Activated CD8-positive, alpha-beta T cell treated with anti-CD3 and anti-CD28 coated beads for 36 hours (primary cell): ENCODE results near the gene ESYT2. TPM values are rescaled to one million over a fixed set of nuclear protein-coding genes. Genes with fewer than 3 reads are reported as not detected.
"Not testable (repeated sequence)": the region's sequence is repeated elsewhere in the genome, so short reads cannot be mapped to it uniquely, and the experiment has no call there.

ENCODE experiments used
- ATAC-seq: fragments of 200-7000 bp; cut with Tn5 transposase; one replicate; pipeline ENCODE4 v1.10.0; 2021; ENCODE audit warnings: mild to moderate bottlenecking, moderate library complexity
- CTCF ChIA-PET: fragments of 350-600 bp; sonication (Branson Sonifier 250); formaldehyde crosslinking; loops from one replicate; lab custom pipeline; 2021; ENCODE audit warnings: antibody characterized with exemption; lab: Charles Lee
- POLR2A ChIA-PET: fragments of 350-600 bp; sonication (Branson Sonifier 250); formaldehyde crosslinking; loops from one replicate; lab custom pipeline; 2021; ENCODE audit warnings: antibody characterized with exemption; lab: Charles Lee
- DNase-seq: peaks from one replicate; pipeline ENCODE4 v3.0.0-alpha.2; 2020
- H3K27ac Mint-ChIP-seq: one replicate; pipeline ENCODE4 v1.8.0; 2021; ENCODE audit warnings: mild to moderate bottlenecking, mixed read lengths
- H3K27me3 Mint-ChIP-seq: one replicate; pipeline ENCODE4 v1.8.0; 2021; ENCODE audit warnings: mixed read lengths
- H3K36me3 Mint-ChIP-seq: one replicate; pipeline ENCODE4 v1.8.0; 2021; ENCODE audit warnings: low read depth, mixed read lengths
- H3K4me1 Mint-ChIP-seq: one replicate; pipeline ENCODE4 v1.8.0; 2021; ENCODE audit warnings: low read depth, mixed read lengths
- H3K4me3 Mint-ChIP-seq: one replicate; pipeline ENCODE4 v1.8.0; 2021; ENCODE audit warnings: mild to moderate bottlenecking, moderate library complexity, mixed read lengths
- H3K9me3 Mint-ChIP-seq: one replicate; pipeline ENCODE4 v1.8.0; 2021; ENCODE audit warnings: mixed read lengths
- intact Hi-C: fragments of 100-400 bp; cut with micrococcal nuclease; formaldehyde crosslinking; loops from one replicate; pipeline ENCODE4 v1.10.0; 2022
- total RNA-seq, 2 experiments: library from RNA; stranded (reverse); gene quantifications; one replicate each; pipeline ENCODE4 v1.2.3, GENCODE V29; 2021
- TF ChIP-seq, protein P1 (sequence below): fragments of 200-600 bp; IDR thresholded peaks from one replicate; pipeline ENCODE4 v1.8.0; 2022; ENCODE audit warnings: antibody characterized with exemption, mild to moderate bottlenecking

The ESYT2 gene
- total RNA-seq, 2 experiments from 2014 or later: 55.5 to 56.6 TPM

- Mint-ChIP-seq H3K27me3 (peaks cover under 1% of the 10 kb centered on the region), H3K4me3 (peak overlapping the region; percentile 45), H3K36me3 (peaks cover 11% of the 10 kb centered on the region), H3K4me1 (peaks cover 30% of the 10 kb centered on the region), H3K27ac (no peak overlapping the region), H3K9me3 (peaks cover 6% of the 10 kb centered on the region)
- intact Hi-C loops: loop anchor here (10.0 kb wide), 1 partner anchor 158 kb away; no protein-coding TSS in a partner anchor
- ATAC-seq (no peak), DNase-seq (no peak)
- TF ChIP-seq, protein P1, sequence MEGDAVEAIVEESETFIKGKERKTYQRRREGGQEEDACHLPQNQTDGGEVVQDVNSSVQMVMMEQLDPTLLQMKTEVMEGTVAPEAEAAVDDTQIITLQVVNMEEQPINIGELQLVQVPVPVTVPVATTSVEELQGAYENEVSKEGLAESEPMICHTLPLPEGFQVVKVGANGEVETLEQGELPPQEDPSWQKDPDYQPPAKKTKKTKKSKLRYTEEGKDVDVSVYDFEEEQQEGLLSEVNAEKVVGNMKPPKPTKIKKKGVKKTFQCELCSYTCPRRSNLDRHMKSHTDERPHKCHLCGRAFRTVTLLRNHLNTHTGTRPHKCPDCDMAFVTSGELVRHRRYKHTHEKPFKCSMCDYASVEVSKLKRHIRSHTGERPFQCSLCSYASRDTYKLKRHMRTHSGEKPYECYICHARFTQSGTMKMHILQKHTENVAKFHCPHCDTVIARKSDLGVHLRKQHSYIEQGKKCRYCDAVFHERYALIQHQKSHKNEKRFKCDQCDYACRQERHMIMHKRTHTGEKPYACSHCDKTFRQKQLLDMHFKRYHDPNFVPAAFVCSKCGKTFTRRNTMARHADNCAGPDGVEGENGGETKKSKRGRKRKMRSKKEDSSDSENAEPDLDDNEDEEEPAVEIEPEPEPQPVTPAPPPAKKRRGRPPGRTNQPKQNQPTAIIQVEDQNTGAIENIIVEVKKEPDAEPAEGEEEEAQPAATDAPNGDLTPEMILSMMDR: no peak
- POLR2A ChIA-PET: interaction anchor here (2.8 kb wide), 1 partner anchor 11 kb away, joined by 13 read pairs; no protein-coding TSS in a partner anchor
- CTCF ChIA-PET: interaction anchor here (2.3 to 4.0 kb wide), 2 partner anchors 154 to 269 kb away, joined by 5 to 19 read pairs; no protein-coding TSS in a partner anchor
Observed at GRCh38 chr7:158706710-158707590, 122.4 kb downstream of the ESYT2 start.

DNA sequence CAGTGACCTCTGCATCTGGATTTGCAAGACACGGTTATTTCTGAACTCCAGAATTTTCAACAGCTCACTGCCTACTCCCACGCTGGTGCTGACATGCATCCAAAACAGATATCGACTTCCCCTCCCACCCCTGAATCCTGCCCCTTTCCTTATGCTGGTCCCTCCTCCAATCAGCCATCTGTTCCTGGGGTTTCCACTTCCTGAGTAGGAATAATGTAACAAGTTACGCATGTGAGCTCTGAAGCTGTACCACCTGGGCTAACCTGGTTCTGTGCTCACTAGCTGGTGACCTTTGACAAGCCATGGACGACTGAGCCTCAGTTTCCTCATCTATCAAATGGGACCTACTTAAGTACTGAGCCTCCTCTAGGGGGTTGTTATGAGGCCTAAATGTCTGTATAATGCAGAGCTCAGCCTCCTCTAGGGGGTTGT, 123.0 kb downstream of the ESYT2 start:
- H3K4me1 Mint-ChIP-seq: peaks cover 35% of the 10 kb centered on the region
- POLR2A ChIA-PET: interaction anchor here (2.8 kb wide), 1 partner anchor 10 kb away, joined by 13 read pairs; no protein-coding TSS in a partner anchor
- TF ChIP-seq, protein P1: no peak
- DNase-seq (no peak), ATAC-seq (no peak)
- intact Hi-C loops: loop anchor here (10.0 kb wide), 1 partner anchor 159 kb away; no protein-coding TSS in a partner anchor
- H3K27ac Mint-ChIP-seq: no peak overlapping the region
- peaks cover 6% of the 10 kb centered on the region for H3K9me3 Mint-ChIP-seq
- peaks cover 18% of the 10 kb centered on the region for H3K36me3 Mint-ChIP-seq
- no peaks in the 10 kb centered on the region for H3K27me3 Mint-ChIP-seq
- H3K4me3 Mint-ChIP-seq: peak overlapping the region; percentile 45
- CTCF ChIA-PET: interaction anchor here (2.3 to 4.0 kb wide), 2 partner anchors 155 to 270 kb away, joined by 5 to 19 read pairs; no protein-coding TSS in a partner anchor

DNA sequence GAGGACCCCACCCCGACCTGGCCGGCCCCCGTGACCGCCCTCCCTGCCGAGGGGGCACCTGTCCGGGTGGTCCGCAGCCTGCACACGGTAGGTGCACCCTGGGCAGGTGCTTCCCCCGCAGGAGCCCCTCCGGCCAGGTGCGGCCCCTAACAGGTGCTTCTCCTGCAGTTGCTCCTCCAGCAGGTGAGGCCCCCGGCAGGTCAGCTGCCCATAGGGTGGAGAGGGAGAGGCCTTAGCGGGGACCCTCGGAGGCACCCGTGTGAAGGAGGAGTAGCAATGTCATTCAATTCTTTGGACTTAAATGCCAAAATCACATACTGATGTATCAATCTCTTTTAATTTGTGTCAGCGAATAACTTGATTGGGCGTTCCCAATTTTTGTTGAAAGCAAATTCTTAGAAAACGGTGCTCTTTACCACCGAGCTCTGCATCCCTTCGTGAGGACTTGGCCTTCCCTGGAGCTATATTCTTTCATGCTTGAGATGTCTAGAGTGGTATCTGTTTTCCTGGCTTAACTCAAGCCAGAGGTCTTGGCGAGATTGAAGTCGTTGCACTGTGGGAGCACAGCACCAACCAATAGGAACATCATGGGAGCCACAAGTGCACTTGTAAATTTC, 124.0 kb downstream of the ESYT2 start:
- ATAC-seq: no peak
- Mint-ChIP-seq H3K36me3 (peaks cover 26% of the 10 kb centered on the region), H3K27ac (peak overlapping the region; percentile 68), H3K9me3 (peaks cover 6% of the 10 kb centered on the region), H3K27me3 (no peaks in the 10 kb centered on the region), H3K4me3 (peak overlapping the region; percentile 76), H3K4me1 (peaks cover 35% of the 10 kb centered on the region)
- TF ChIP-seq, protein P1: no peak
- CTCF ChIA-PET: interaction anchor here (0.9 to 4.0 kb wide), 4 partner anchors 9 to 271 kb away, joined by 3 to 19 read pairs (median 4); no protein-coding TSS in a partner anchor
- POLR2A ChIA-PET: interaction anchor here (0.7 to 2.8 kb wide), 11 partner anchors 9 to 271 kb away, joined by 3 to 13 read pairs (median 5); partner anchors contain the start of gene DYNC2I1
- intact Hi-C loops: loop anchor here (10.0 kb wide), 1 partner anchor 159 kb away; no protein-coding TSS in a partner anchor
- no peak for DNase-seq

GRCh38 chr7:158704524-158705233, 124.6 kb downstream of the ESYT2 start, which contains the start of gene NCAPG2:
Gene NCAPG2, minus strand, starts transcription at chr7:158704804. Its CDS starts 2,905 bp downstream, at chr7:158701899.
- ATAC-seq (peak; percentile 98), DNase-seq (peak; percentile 98)
- intact Hi-C loops: loop anchor here (5.0 to 10.0 kb wide), 2 partner anchors 113 to 160 kb away; no protein-coding TSS in a partner anchor
- H3K36me3 Mint-ChIP-seq: peaks cover 28% of the 10 kb centered on the region
- no peaks in the 10 kb centered on the region for H3K27me3 Mint-ChIP-seq
- peaks cover 35% of the 10 kb centered on the region for H3K4me1 Mint-ChIP-seq
- ChIA-PET POLR2A (interaction anchor here (0.7 to 2.8 kb wide), 14 partner anchors 8 to 272 kb away, joined by 3 to 13 read pairs (median 4); partner anchors contain the start of gene DYNC2I1), CTCF (interaction anchor here (0.8 to 4.0 kb wide), 7 partner anchors 9 to 272 kb away, joined by 3 to 19 read pairs (median 3); no protein-coding TSS in a partner anchor)
- peak within 1 kb of the TSS; percentile 89 for H3K27ac Mint-ChIP-seq
- TF ChIP-seq, protein P1: peak; percentile 26
- H3K4me3 Mint-ChIP-seq: peak within 1 kb of the TSS; percentile 76
- H3K9me3 Mint-ChIP-seq: peaks cover 6% of the 10 kb centered on the region

GRCh38 chr7:158703679-158704523, 125.4 kb downstream of the ESYT2 start:
- intact Hi-C loops: loop anchor here (5.0 to 10.0 kb wide), 2 partner anchors 113 to 161 kb away; no protein-coding TSS in a partner anchor
- not testable (repeated sequence) for H3K27me3 Mint-ChIP-seq, H3K9me3 Mint-ChIP-seq, ATAC-seq, DNase-seq
- POLR2A ChIA-PET: interaction anchor here (0.8 to 2.8 kb wide), 12 partner anchors 7 to 273 kb away, joined by 3 to 13 read pairs (median 4); partner anchors contain the start of gene DYNC2I1
- peak overlapping the region; percentile 89 for H3K27ac Mint-ChIP-seq
- H3K4me1 Mint-ChIP-seq: peaks cover 36% of the 10 kb centered on the region
- peak overlapping the region; percentile 76 for H3K4me3 Mint-ChIP-seq
- CTCF ChIA-PET: interaction anchor here (0.8 to 4.0 kb wide), 6 partner anchors 8 to 272 kb away, joined by 3 to 19 read pairs (median 4); no protein-coding TSS in a partner anchor
- H3K36me3 Mint-ChIP-seq: peaks cover 35% of the 10 kb centered on the region
